NK-92 (cell line): Measurements from ENCODE around the gene ANKRD10.

ENCODE experiments used
- DNase-seq: peaks from one replicate; lab custom pipeline; 2025; ENCODE audit not compliant: unreplicated experiment; lab: John Stamatoyannopoulos, UW

ANKRD10 gene

GRCh38 chr13:110945928-110946570 is 31.2 kb upstream of the ANKRD10 start:
- no peak for DNase-seq

- DNase-seq, result no peak
Measured at GRCh38 chr13:110944968-110945927, 30.4 kb upstream of the ANKRD10 start.

- no peak for DNase-seq
Measured at GRCh38 chr13:110944121-110944967, 29.5 kb upstream of the ANKRD10 start.

- no peak for DNase-seq
Measured at GRCh38 chr13:110942248-110942981, 27.5 kb upstream of the ANKRD10 start.

GRCh38 chr13:110938662-110939421 is 24.0 kb upstream of the ANKRD10 start:
- no peak for DNase-seq

GRCh38 chr13:110937511-110938285 is 22.8 kb upstream of the ANKRD10 start:
- DNase-seq, result no peak

- DNase-seq, result no peak
Measured at GRCh38 chr13:110936519-110936918, 21.6 kb upstream of the ANKRD10 start.

GRCh38 chr13:110932588-110932987 is 17.7 kb upstream of the ANKRD10 start:
- no peak for DNase-seq

GRCh38 chr13:110929104-110929777 is 14.4 kb upstream of the ANKRD10 start:
- no peak for DNase-seq

GRCh38 chr13:110925023-110925612 is 10.2 kb upstream of the ANKRD10 start:
- no peak for DNase-seq

- DNase-seq, result no peak
Measured at GRCh38 chr13:110924639-110924934, 9.7 kb upstream of the ANKRD10 start.

GRCh38 chr13:110923777-110924638 is 9.1 kb upstream of the ANKRD10 start:
- no peak for DNase-seq

GRCh38 chr13:110923086-110923485 is 8.2 kb upstream of the ANKRD10 start:
- no peak for DNase-seq

- DNase-seq, result no peak
Measured at GRCh38 chr13:110922506-110922905, 7.6 kb upstream of the ANKRD10 start.

GRCh38 chr13:110921695-110922094 is 6.8 kb upstream of the ANKRD10 start:
- no peak for DNase-seq

- no peak for DNase-seq
Measured at GRCh38 chr13:110921209-110921608, 6.3 kb upstream of the ANKRD10 start.

GRCh38 chr13:110920038-110920437 is 5.2 kb upstream of the ANKRD10 start:
- DNase-seq, result no peak
